Ovary (tissue), 9 donors: Measurements from ENCODE around the gene RPTOR. TPM values are rescaled to one million over a fixed set of nuclear protein-coding genes. Genes with fewer than 3 reads are reported as not detected.

ENCODE experiments used
- DNase-seq, 5 donors: peaks; one replicate each; pipeline ENCODE4 v3.0.0-alpha.2; 2019 to 2020
- H3K27ac ChIP-seq, 2 donors: fragments of 200-600 bp; one replicate each; pipeline versions ENCODE4 v1.5.1 to v1.8.0; 2019 to 2022
- H3K27me3 ChIP-seq: fragments of 200-600 bp; one replicate; pipeline ENCODE4 v1.8.0; 2022
- H3K36me3 ChIP-seq: fragments of 200-600 bp; sonication (generic); one replicate; pipeline ENCODE4 v1.5.1; 2019
- H3K4me1 ChIP-seq: one replicate; pipeline ENCODE4 v1.8.1; 2013; ENCODE audit warnings: mild to moderate bottlenecking, moderate library complexity; ENCODE audit not compliant: insufficient read depth
- H3K4me3 ChIP-seq: fragments of 200-600 bp; sonication (generic); one replicate; pipeline ENCODE4 v1.5.1; 2017
- H3K9me3 ChIP-seq, 2 donors: fragments of 200-600 bp in 1 of 2; sonication (generic) in 1 of 2; one replicate each; pipeline versions ENCODE4 v1.5.1 to v1.8.1; 2013 to 2019; ENCODE audit warnings: mild to moderate bottlenecking in 1 of 2, moderate library complexity in 1 of 2
- CTCF ChIP-seq, 3 donors: fragments of 450-650 bp in 2 of 3; fragments of 200-600 bp in 1 of 3; IDR thresholded peaks; one replicate each; pipeline versions ENCODE4 v1.5.1 to v1.8.0; 2016 to 2022; ENCODE audit warnings: antibody characterized with exemption in 3 of 3, mild to moderate bottlenecking in 1 of 3
- EP300 ChIP-seq: sonication (generic); formaldehyde crosslinking; IDR thresholded peaks from one replicate; pipeline ENCODE4 v1.6.1; 2017; ENCODE audit warnings: antibody characterized with exemption
- POLR2A ChIP-seq: fragments of 450-650 bp; IDR thresholded peaks from one replicate; pipeline ENCODE4 v1.6.1; 2017; ENCODE audit warnings: antibody characterized with exemption, mild to moderate bottlenecking, moderate library complexity
- WGBS, 3 donors: extraction: QIAGEN DNeasy Blood & Tissue Kit in 1 of 3; methylation state at CpG; one replicate each; pipeline versions ENCODE4 v1.1.5 to v1.1.7; 2013 to 2017; 5-methylcytosine and 5-hydroxymethylcytosine counted together
- intact Hi-C, 4 donors: fragments of 100-400 bp; cut with DNase I; formaldehyde crosslinking; loops; one replicate each; pipeline versions ENCODE4 v1.11.0 to v1.15.1; 2022 to 2023
- polyA plus RNA-seq, 2 donors: library from polyadenylated mRNA; stranded (reverse); fragments of 200-250 nt in 1 of 2; fragments of 350-450 nt in 1 of 2; fragmentation: Illumina TruSeq in 1 of 2; extraction: RNeasy Lipid Tissue Mini Kit (QIAGEN cat#74804) in 1 of 2; gene quantifications; one replicate each; pipeline ENCODE4 v1.2.3, GENCODE V29; 2013 to 2014
- total RNA-seq, 7 donors: library from RNA; depleted of rRNA in 2 of 7; stranded (reverse); fragments of >200 nt in 2 of 7; fragmentation: NEBNext Ultra II Directional in 3 of 7; extraction: Animal tissue kit (Norgen Biotek cat#: 25700) in 3 of 7; gene quantifications; one replicate each; pipeline versions ENCODE4 v1.1.0 to v1.2.4, GENCODE V29; 2016 to 2023
- donor health status: DM: no; HTN: no; CAD: no; lungs with moderate emphysema.
- donor health status: DM: no; HTN: no; CAD: no.
- donor health status: Bipolar disorder and iron deficiency.
- donor health status: DM: yes; HTN: yes; CAD: no.
- donor health status: DM: no; HTN: no; CAD: no.
- donor health status: DM: yes; HTN: yes; CAD: no.

RPTOR gene
- total and polyA plus RNA-seq, 9 donors, result 11.1 to 41.9 (median 27.9) TPM

GRCh38 chr17:80821546-80821945, 276.9 kb downstream of the RPTOR start:
- no peak for DNase-seq

GRCh38 chr17:80822021-80822699, 277.5 kb downstream of the RPTOR start:
- Histone ChIP-seq H3K27me3 (no peaks in the 10 kb centered on the region), H3K4me3 (no peak overlapping the region), H3K9me3 (no peaks in the 10 kb centered on the region), H3K36me3 (no peaks in the 10 kb centered on the region), H3K4me1 (no peaks in the 10 kb centered on the region), H3K27ac (no peak overlapping the region)
- TF ChIP-seq EP300, result no peak
- TF ChIP-seq CTCF (IDR thresholded peaks at IDR 0.05), result no peak
- TF ChIP-seq POLR2A, result no peak
- intact Hi-C loops, result no loop called here
- DNase-seq, result peak in 1 of 5 donors; percentile 27
- 67 to 77% (median 73%) methylated on average over 36 of the region's 36 CpGs for WGBS, 3 donors

More at GRCh38 chr17:80821546-80821945, 276.9 kb downstream of the RPTOR start:
- TF ChIP-seq EP300 (no peak), POLR2A (no peak), CTCF (IDR thresholded peaks at IDR 0.05) (no peak)
- no peak overlapping the region for H3K4me3 ChIP-seq
- H3K4me1 ChIP-seq, result no peaks in the 10 kb centered on the region
- intact Hi-C loops, result no loop called here
- no peaks in the 10 kb centered on the region for H3K27me3 ChIP-seq
- no peaks in the 10 kb centered on the region for H3K36me3 ChIP-seq
- WGBS, 3 donors, result 95 to 98% (median 95%) methylated on average over 18 of the region's 18 CpGs
- no peak overlapping the region for H3K27ac ChIP-seq
- no peaks in the 10 kb centered on the region for H3K9me3 ChIP-seq

- no peak overlapping the region for H3K4me3 ChIP-seq
- H3K36me3 ChIP-seq, result no peaks in the 10 kb centered on the region
- WGBS, 3 donors, result 82 to 85% (median 85%) methylated on average over 20 of the region's 20 CpGs
- peak in 1 of 5 donors; percentile 24 for DNase-seq
- no peaks in the 10 kb centered on the region for H3K27me3 ChIP-seq
- no peak for TF ChIP-seq EP300
- TF ChIP-seq POLR2A, result no peak
- no peak for TF ChIP-seq CTCF (IDR thresholded peaks at IDR 0.05)
- intact Hi-C loops, result no loop called here
- no peaks in the 10 kb centered on the region for H3K4me1 ChIP-seq
- no peaks in the 10 kb centered on the region for H3K9me3 ChIP-seq
- H3K27ac ChIP-seq, result no peak overlapping the region
Observed at GRCh38 chr17:80822700-80823410, 278.2 kb downstream of the RPTOR start.

- WGBS, 3 donors, result 88 to 95% (median 95%) methylated on average over 36 of the region's 36 CpGs
- DNase-seq, result peak in 1 of 5 donors; percentile 18
- Histone ChIP-seq H3K36me3 (no peaks in the 10 kb centered on the region), H3K27me3 (no peaks in the 10 kb centered on the region), H3K9me3 (no peaks in the 10 kb centered on the region), H3K4me3 (no peak overlapping the region), H3K27ac (no peak overlapping the region), H3K4me1 (no peaks in the 10 kb centered on the region)
- intact Hi-C loops, result no loop called here
- TF ChIP-seq EP300, result no peak
- no peak for TF ChIP-seq CTCF (IDR thresholded peaks at IDR 0.05)
- no peak for TF ChIP-seq POLR2A
Observed at GRCh38 chr17:80824549-80825470, 280.2 kb downstream of the RPTOR start.
